ENCODE measurements around the gene MINK1. TPM values are rescaled to one million over a fixed set of nuclear protein-coding genes. Genes with fewer than 3 reads are reported as not detected.

The MINK1 gene
- total RNA-seq, 1 experiment from 2014 or later, result 105 TPM

GRCh38 chr17:4836221-4836620 lies 3.1 kb downstream of the MINK1 start:
- Mint-ChIP-seq H3K4me1 (peaks cover 43% of the 10 kb centered on the region), H3K27ac (peak overlapping the region; percentile 47), H3K4me3 (no peak overlapping the region), H3K9me3 (no peaks in the 10 kb centered on the region), H3K27me3 (ENCODE audit: low read depth) (no peaks in the 10 kb centered on the region; the same call in 1 of the 2 replicates), H3K36me3 (no peaks in the 10 kb centered on the region)
- no peak for DNase-seq (ENCODE audit: low spot score)
- CTCF ChIA-PET, result no interaction called here
- TF ChIP-seq TCF7 (CRISPR knock-in tag; IDR thresholded peaks at IDR 0.05; ENCODE audit: low read depth), result no peak
- ATAC-seq, result no peak
- POLR2A ChIA-PET, result no interaction called here

- Mint-ChIP-seq H3K9me3 (no peaks in the 10 kb centered on the region), H3K27me3 (ENCODE audit: low read depth) (no peaks in the 10 kb centered on the region; the same call in 1 of the 2 replicates), H3K27ac (peak overlapping the region; percentile 24), H3K4me3 (no peak overlapping the region), H3K36me3 (no peaks in the 10 kb centered on the region), H3K4me1 (peaks cover 43% of the 10 kb centered on the region)
- TF ChIP-seq JUN (CRISPR knock-in tag; IDR thresholded peaks at IDR 0.05), result no peak
- TF ChIP-seq ATF3 (CRISPR knock-in tag; conservative IDR thresholded peaks at IDR 0.05), result no peak
- TF ChIP-seq CREB1 (CRISPR knock-in tag; IDR thresholded peaks at IDR 0.05), result no peak
- no peak for TF ChIP-seq ZBTB21 (CRISPR knock-in tag; IDR thresholded peaks at IDR 0.05; ENCODE audit: borderline replicate concordance)
- TF ChIP-seq ZSCAN18 (CRISPR knock-in tag; IDR thresholded peaks at IDR 0.05), result no peak
- ATAC-seq (no peak), DNase-seq (ENCODE audit: low spot score) (no peak)
- ChIA-PET POLR2A (no interaction called here), CTCF (interaction anchor here (0.6 to 1.8 kb wide), 3 partner anchors 11 to 137 kb away, joined by 3 to 4 read pairs (median 3); no protein-coding TSS in a partner anchor)
Observed at GRCh38 chr17:4837471-4838308, 4.5 kb downstream of the MINK1 start.

- H3K27ac Mint-ChIP-seq, result no peak overlapping the region
- no peaks in the 10 kb centered on the region for H3K36me3 Mint-ChIP-seq
- CTCF ChIA-PET, result interaction anchor here (0.5 to 1.8 kb wide), 5 partner anchors 11 to 194 kb away, joined by 3 to 4 read pairs (median 3); no protein-coding TSS in a partner anchor
- no peaks in the 10 kb centered on the region for H3K9me3 Mint-ChIP-seq
- TF ChIP-seq STAT6 (CRISPR knock-in tag; conservative IDR thresholded peaks at IDR 0.05; ENCODE audit: low read depth), result no peak
- TF ChIP-seq SMAD3 (CRISPR knock-in tag; IDR thresholded peaks at IDR 0.05; ENCODE audit: borderline replicate concordance), result no peak
- TF ChIP-seq ZBTB43 (CRISPR knock-in tag; IDR thresholded peaks at IDR 0.05), result no peak
- no peak for ATAC-seq
- H3K4me3 Mint-ChIP-seq, result no peak overlapping the region
- peaks cover 45% of the 10 kb centered on the region for H3K4me1 Mint-ChIP-seq
- DNase-seq (ENCODE audit: low spot score), result no peak
- no peaks in the 10 kb centered on the region for H3K27me3 Mint-ChIP-seq (ENCODE audit: low read depth)
- POLR2A ChIA-PET, result no interaction called here
Observed at GRCh38 chr17:4838309-4838785, 5.2 kb downstream of the MINK1 start.

- no peaks in the 10 kb centered on the region for H3K27me3 Mint-ChIP-seq (ENCODE audit: low read depth)
- H3K4me1 Mint-ChIP-seq, result peaks cover 40% of the 10 kb centered on the region
- H3K36me3 Mint-ChIP-seq, result no peaks in the 10 kb centered on the region
- POLR2A ChIA-PET, result no interaction called here
- CTCF ChIA-PET, result interaction anchor here (1.8 kb wide), 1 partner anchor 10 kb away, joined by 4 read pairs; no protein-coding TSS in a partner anchor
- ATAC-seq, result no peak
- H3K27ac Mint-ChIP-seq, result peak overlapping the region; percentile 53
- no peak overlapping the region for H3K4me3 Mint-ChIP-seq
- no peaks in the 10 kb centered on the region for H3K9me3 Mint-ChIP-seq
- no peak for DNase-seq (ENCODE audit: low spot score)
- TF ChIP-seq USF1 (CRISPR knock-in tag; IDR thresholded peaks at IDR 0.05), result no peak
- no peak for TF ChIP-seq ATF2 (CRISPR knock-in tag; IDR thresholded peaks at IDR 0.05; ENCODE audit: borderline replicate concordance, low read depth)
- TF ChIP-seq RORB (CRISPR knock-in tag; IDR thresholded peaks at IDR 0.05), result no peak
- TF ChIP-seq JAZF1 (CRISPR knock-in tag; IDR thresholded peaks at IDR 0.05), result no peak
- no peak for TF ChIP-seq USF2 (CRISPR knock-in tag; IDR thresholded peaks at IDR 0.05)
- TF ChIP-seq NR3C1 (CRISPR knock-in tag; conservative IDR thresholded peaks at IDR 0.05; ENCODE audit: low read depth), result no peak
- no peak for TF ChIP-seq TEAD1 (CRISPR knock-in tag; IDR thresholded peaks at IDR 0.05)
- TF ChIP-seq ZNF263 (CRISPR knock-in tag; IDR thresholded peaks at IDR 0.05; ENCODE audit: low read depth), result no peak
- no peak for TF ChIP-seq ZNF219 (CRISPR knock-in tag; IDR thresholded peaks at IDR 0.05; ENCODE audit: borderline replicate concordance)
- TF ChIP-seq MXD4 (CRISPR knock-in tag; IDR thresholded peaks at IDR 0.05; ENCODE audit: borderline replicate concordance), result no peak
Observed at GRCh38 chr17:4839221-4839620, 6.1 kb downstream of the MINK1 start.

All from WTC11 (cell line).